Measurements from ENCODE around the gene CPSF4. TPM values are rescaled to one million over a fixed set of nuclear protein-coding genes. Genes with fewer than 3 reads are reported as not detected.
"Not testable (repeated sequence)": the region's sequence is repeated elsewhere in the genome, so short reads cannot be mapped to it uniquely, and the experiment has no call there.

Gene CPSF4
- total RNA-seq, 2 donors from 2014 or later, result 16.6 to 39.2 TPM

GRCh38 chr7:99428972-99429566 is 9.7 kb upstream of the CPSF4 start:
- Histone ChIP-seq H3K4me3 (no peak overlapping the region), H3K36me3 (no peaks in the 10 kb centered on the region), H3K9ac (ENCODE audit: low read depth in 2 of 2, low read length in 2 of 2) (no peak overlapping the region), H3K9me3 (no peaks in the 10 kb centered on the region), H3K4me1 (no peaks in the 10 kb centered on the region), H3K27me3 (no peaks in the 10 kb centered on the region), H3K27ac (no peak overlapping the region)
- no peak for TF ChIP-seq CTCF (IDR thresholded peaks at IDR 0.05)
- intact Hi-C loops (cut with DNase I), result no loop called here
- DNase-seq, result no peak

GRCh38 chr7:99429756-99430155 is 9.0 kb upstream of the CPSF4 start:
- TF ChIP-seq CTCF (IDR thresholded peaks at IDR 0.05), result no peak
- H3K4me1 ChIP-seq, result no peaks in the 10 kb centered on the region
- no peaks in the 10 kb centered on the region for H3K27me3 ChIP-seq
- no peaks in the 10 kb centered on the region for H3K9me3 ChIP-seq
- no peak overlapping the region for H3K9ac ChIP-seq (ENCODE audit: low read depth in 2 of 2, low read length in 2 of 2)
- H3K4me3 ChIP-seq, result no peak overlapping the region
- no peaks in the 10 kb centered on the region for H3K36me3 ChIP-seq
- no peak overlapping the region for H3K27ac ChIP-seq
- intact Hi-C loops (cut with DNase I), result no loop called here
- no peak for DNase-seq

GRCh38 chr7:99431756-99432540 is 6.8 kb upstream of the CPSF4 start:
- H3K27me3 ChIP-seq; H3K36me3 ChIP-seq; H3K4me3 ChIP-seq; H3K27ac ChIP-seq; intact Hi-C loops (cut with DNase I); H3K4me1 ChIP-seq; DNase-seq; H3K9ac ChIP-seq (ENCODE audit: low read depth in 2 of 2, low read length in 2 of 2); H3K9me3 ChIP-seq: not testable (repeated sequence)

GRCh38 chr7:99433158-99433557 is 5.6 kb upstream of the CPSF4 start:
- H3K27ac ChIP-seq, result no peak overlapping the region
- no peaks in the 10 kb centered on the region for H3K36me3 ChIP-seq
- no peaks in the 10 kb centered on the region for H3K9me3 ChIP-seq
- no peaks in the 10 kb centered on the region for H3K27me3 ChIP-seq
- no peak overlapping the region for H3K4me3 ChIP-seq
- intact Hi-C loops (cut with DNase I), result no loop called here
- no peaks in the 10 kb centered on the region for H3K4me1 ChIP-seq
- no peak overlapping the region for H3K9ac ChIP-seq (ENCODE audit: low read depth in 2 of 2, low read length in 2 of 2)
- no peak for TF ChIP-seq CTCF (IDR thresholded peaks at IDR 0.05)
- no peak for DNase-seq

GRCh38 chr7:99437946-99438572 is 684 bp upstream of the CPSF4 start:
- Histone ChIP-seq H3K9me3 (no peaks in the 10 kb centered on the region), H3K4me3 (peak overlapping the region; percentile 100), H3K36me3 (no peaks in the 10 kb centered on the region), H3K27ac (peak overlapping the region; percentile 84), H3K9ac (ENCODE audit: low read depth in 2 of 2, low read length in 2 of 2) (peak overlapping the region; percentile 76 to 91), H3K4me1 (peaks cover 7% of the 10 kb centered on the region), H3K27me3 (no peaks in the 10 kb centered on the region)
- no peak for TF ChIP-seq CTCF (IDR thresholded peaks at IDR 0.05)
- intact Hi-C loops (cut with DNase I), result no loop called here
- DNase-seq, result no peak

- Histone ChIP-seq H3K4me3 (no peak overlapping the region), H3K4me1 (peaks cover 7% of the 10 kb centered on the region), H3K27me3 (no peaks in the 10 kb centered on the region), H3K36me3 (no peaks in the 10 kb centered on the region), H3K27ac (no peak overlapping the region), H3K9ac (ENCODE audit: low read depth in 2 of 2, low read length in 2 of 2) (no peak overlapping the region), H3K9me3 (no peaks in the 10 kb centered on the region)
- DNase-seq, result no peak
- TF ChIP-seq CTCF (IDR thresholded peaks at IDR 0.05), result no peak
- intact Hi-C loops (cut with DNase I), result no loop called here
Observed at GRCh38 chr7:99440195-99440594, 1.5 kb downstream of the CPSF4 start.

Data from colonic mucosa (tissue), 4 donors.